Panc1 (cell line): ENCODE data around the gene EBF4. TPM values are rescaled to one million over a fixed set of nuclear protein-coding genes. Genes with fewer than 3 reads are reported as not detected.
"Not testable (repeated sequence)": the region's sequence is repeated elsewhere in the genome, so short reads cannot be mapped to it uniquely, and the experiment has no call there.

Source experiments
- ATAC-seq: fragments of 200-7000 bp; cut with Tn5 transposase; 2 replicates; pipeline ENCODE4 v1.9.1; 2020; ENCODE audit warnings: mild to moderate bottlenecking, moderate library complexity
- BruUV-seq: library from RNA; stranded (reverse); fragments of 400-500 nt; replicated peaks from 2 replicates; lab custom pipeline; 2021; lab: Mats Ljungman, UMichigan
- CTCF ChIA-PET: fragments of 300-600 bp; sonication (Branson Sonifier 250); formaldehyde crosslinking; loops from one replicate; lab custom pipeline; 2022; ENCODE audit warnings: antibody characterized with exemption; lab: Charles Lee
- POLR2A ChIA-PET: fragments of 300-600 bp; sonication (Branson Sonifier 250); formaldehyde crosslinking; loops from one replicate; lab custom pipeline; 2022; ENCODE audit warnings: antibody characterized with exemption; lab: Charles Lee
- DNase-seq: peaks from one replicate; pipeline ENCODE4 v3.0.0-alpha.2; 2010; ENCODE audit warnings: low read depth, low spot score
- H3K27ac ChIP-seq: 2 replicates; pipeline ENCODE4 v1.5.1; 2011; ENCODE audit warnings: mild to moderate bottlenecking, low read length, inconsistent platforms
- H3K27me3 ChIP-seq: fragments of 200-500 bp; sonication (Bioruptor generic); 2 replicates; pipeline ENCODE4 v1.6.0; 2014; ENCODE audit warnings: low read length, inconsistent platforms; ENCODE audit not compliant: control insufficient read depth, insufficient read depth
- H3K36me3 ChIP-seq: fragments of 200-500 bp; sonication (Bioruptor generic); 2 replicates; pipeline ENCODE4 v1.5.1; 2014; ENCODE audit warnings: inconsistent platforms, mild to moderate bottlenecking, low read length, moderate library complexity; ENCODE audit not compliant: control insufficient read depth, insufficient read depth
- H3K4me1 ChIP-seq: 2 replicates; pipeline ENCODE4 v1.5.1; 2011; ENCODE audit warnings: inconsistent platforms, mild to moderate bottlenecking, low read length, moderate library complexity; ENCODE audit not compliant: control insufficient read depth, insufficient read depth
- H3K4me3 ChIP-seq, 2 experiments: 2 replicates each; pipeline ENCODE4 v1.5.1; 2011 to 2012; ENCODE audit warnings: low read depth in 2 of 2, low read length in 2 of 2, mild to moderate bottlenecking in 2 of 2, inconsistent platforms in 1 of 2, moderate library complexity in 1 of 2
- H3K9me3 ChIP-seq: fragments of 200-500 bp; sonication (Bioruptor generic); 2 replicates; pipeline ENCODE4 v1.5.1; 2014; ENCODE audit warnings: low read depth, mild to moderate bottlenecking, inconsistent platforms, low read length, moderate library complexity; ENCODE audit not compliant: control insufficient read depth, insufficient read depth
- POLR2AphosphoS5 ChIP-seq: IDR thresholded peaks from 2 replicates; pipeline ENCODE4 v1.6.1; 2012; ENCODE audit warnings: mild to moderate bottlenecking, low read depth, low read length, moderate library complexity
- SIN3A ChIP-seq: IDR thresholded peaks from 2 replicates; pipeline ENCODE4 v1.6.1; 2012; ENCODE audit warnings: low read depth, mild to moderate bottlenecking, low read length, moderate library complexity, borderline replicate concordance; ENCODE audit not compliant: insufficient read depth
- TCF7L2 ChIP-seq: IDR thresholded peaks from 2 replicates; pipeline ENCODE4 v1.6.1; 2011; ENCODE audit warnings: mild to moderate bottlenecking, low read depth, low read length, inconsistent platforms
- in situ Hi-C: cut with HindIII; loops from 2 replicates; pipeline ENCODE4 v1.10.0; 2016; ENCODE audit warnings: low sequenced_read_pairs, low pct_unique_long_range_greater_than_20kb
- intact Hi-C: fragments of 100-400 bp; cut with micrococcal nuclease; formaldehyde crosslinking; loops from one replicate; pipeline ENCODE4 v1.10.0; 2022; ENCODE audit not compliant: unreplicated experiment
- total RNA-seq: library from RNA; stranded (reverse); gene quantifications from one replicate; pipeline ENCODE4 v1.2.1, GENCODE V29; 2021; ENCODE audit not compliant: unreplicated experiment
- TF ChIP-seq, protein P1 (sequence below), 2 experiments: IDR thresholded peaks; 2 replicates each; pipeline ENCODE4 v1.6.1; 2011 to 2012; ENCODE audit warnings: low read depth in 2 of 2, control low read depth in 1 of 2, low read length in 1 of 2, mild to moderate bottlenecking in 1 of 2, moderate library complexity in 1 of 2; ENCODE audit not compliant: insufficient read depth in 1 of 2
- TF ChIP-seq, protein P2 (sequence below): fragments of 450-650 bp; IDR thresholded peaks from 2 replicates; pipeline ENCODE4 v1.5.1; 2017; ENCODE audit warnings: mild to moderate bottlenecking

Gene EBF4
- total RNA-seq, 1 experiment from 2014 or later = 6.8 TPM

DNA sequence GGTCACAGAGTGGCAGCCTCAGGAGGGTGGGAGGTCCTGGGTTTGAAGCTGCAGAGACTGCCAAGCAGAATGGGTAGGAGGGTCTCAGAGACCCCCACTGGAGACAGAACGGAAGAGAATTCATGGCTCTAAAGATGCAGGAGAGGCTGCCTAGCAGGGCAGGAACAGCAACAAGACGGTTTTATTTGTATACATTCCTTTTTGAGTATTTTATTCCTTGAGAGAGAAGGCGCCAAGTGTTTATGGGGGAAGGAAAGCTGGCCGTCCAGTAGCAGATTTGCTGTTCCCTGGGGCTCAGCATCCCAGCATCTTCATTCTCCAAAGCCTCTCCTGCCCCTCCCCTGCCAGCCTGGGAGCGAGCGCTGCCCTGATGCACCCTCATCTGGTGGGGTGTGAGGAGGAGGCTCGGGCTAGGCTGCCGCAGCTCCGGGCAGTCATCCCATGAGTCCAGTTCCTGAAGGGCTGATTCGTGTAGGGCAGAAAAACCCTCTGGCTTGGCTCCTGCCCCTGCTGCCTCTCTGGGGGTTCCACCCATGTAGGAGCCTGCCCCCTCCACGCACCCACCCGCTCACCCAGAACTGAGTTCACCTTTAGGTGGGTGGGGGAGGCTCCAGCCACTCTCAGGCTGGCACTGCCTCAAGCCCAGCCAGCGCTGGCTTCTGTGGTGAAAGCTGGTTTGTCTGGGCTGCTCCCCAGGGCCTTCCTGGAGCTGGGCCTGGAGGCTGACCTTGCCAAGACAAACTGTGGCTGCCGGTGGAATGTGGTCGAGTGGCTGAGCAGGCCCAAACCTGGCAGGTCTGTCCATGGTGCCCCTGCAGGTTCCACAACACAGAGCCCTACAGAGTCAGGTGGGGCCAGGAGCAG lies 75.4 kb downstream of the EBF4 start:
- POLR2A ChIA-PET = interaction anchor here (0.6 to 0.7 kb wide), 2 partner anchors 160 to 568 kb away, joined by 3 to 8 read pairs; no protein-coding TSS in a partner anchor
- Histone ChIP-seq H3K9me3 (no peaks in the 10 kb centered on the region), H3K4me1 (peaks cover 11% of the 10 kb centered on the region), H3K4me3 (no peak overlapping the region), H3K27me3 (no peaks in the 10 kb centered on the region; the same call in 1 of the 2 replicates), H3K27ac (peak overlapping the region; percentile 9; the same call in 1 of the 2 replicates), H3K36me3 (no peaks in the 10 kb centered on the region)
- peak; percentile 83 for ATAC-seq
- no peak for DNase-seq
- no peak for TF ChIP-seq SIN3A
- no peak for TF ChIP-seq POLR2AphosphoS5
- TF ChIP-seq, protein P1, sequence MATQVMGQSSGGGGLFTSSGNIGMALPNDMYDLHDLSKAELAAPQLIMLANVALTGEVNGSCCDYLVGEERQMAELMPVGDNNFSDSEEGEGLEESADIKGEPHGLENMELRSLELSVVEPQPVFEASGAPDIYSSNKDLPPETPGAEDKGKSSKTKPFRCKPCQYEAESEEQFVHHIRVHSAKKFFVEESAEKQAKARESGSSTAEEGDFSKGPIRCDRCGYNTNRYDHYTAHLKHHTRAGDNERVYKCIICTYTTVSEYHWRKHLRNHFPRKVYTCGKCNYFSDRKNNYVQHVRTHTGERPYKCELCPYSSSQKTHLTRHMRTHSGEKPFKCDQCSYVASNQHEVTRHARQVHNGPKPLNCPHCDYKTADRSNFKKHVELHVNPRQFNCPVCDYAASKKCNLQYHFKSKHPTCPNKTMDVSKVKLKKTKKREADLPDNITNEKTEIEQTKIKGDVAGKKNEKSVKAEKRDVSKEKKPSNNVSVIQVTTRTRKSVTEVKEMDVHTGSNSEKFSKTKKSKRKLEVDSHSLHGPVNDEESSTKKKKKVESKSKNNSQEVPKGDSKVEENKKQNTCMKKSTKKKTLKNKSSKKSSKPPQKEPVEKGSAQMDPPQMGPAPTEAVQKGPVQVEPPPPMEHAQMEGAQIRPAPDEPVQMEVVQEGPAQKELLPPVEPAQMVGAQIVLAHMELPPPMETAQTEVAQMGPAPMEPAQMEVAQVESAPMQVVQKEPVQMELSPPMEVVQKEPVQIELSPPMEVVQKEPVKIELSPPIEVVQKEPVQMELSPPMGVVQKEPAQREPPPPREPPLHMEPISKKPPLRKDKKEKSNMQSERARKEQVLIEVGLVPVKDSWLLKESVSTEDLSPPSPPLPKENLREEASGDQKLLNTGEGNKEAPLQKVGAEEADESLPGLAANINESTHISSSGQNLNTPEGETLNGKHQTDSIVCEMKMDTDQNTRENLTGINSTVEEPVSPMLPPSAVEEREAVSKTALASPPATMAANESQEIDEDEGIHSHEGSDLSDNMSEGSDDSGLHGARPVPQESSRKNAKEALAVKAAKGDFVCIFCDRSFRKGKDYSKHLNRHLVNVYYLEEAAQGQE (IDR thresholded peaks at IDR 0.05; ENCODE audit: insufficient read depth in 1 of 2, low read depth in 2 of 2, low read length in 1 of 2) = 0 out of 4 replicates have a peak, but pooled peaks of 1 of the 2 experiments have one; percentile 51
- intact Hi-C loops = no loop called here
- no TSS peak for BruUV-seq
- CTCF ChIA-PET = interaction anchor here (0.6 kb wide), 1 partner anchor 10 kb away, joined by 3 read pairs; no protein-coding TSS in a partner anchor
- in situ Hi-C loops = no loop called here

DNA sequence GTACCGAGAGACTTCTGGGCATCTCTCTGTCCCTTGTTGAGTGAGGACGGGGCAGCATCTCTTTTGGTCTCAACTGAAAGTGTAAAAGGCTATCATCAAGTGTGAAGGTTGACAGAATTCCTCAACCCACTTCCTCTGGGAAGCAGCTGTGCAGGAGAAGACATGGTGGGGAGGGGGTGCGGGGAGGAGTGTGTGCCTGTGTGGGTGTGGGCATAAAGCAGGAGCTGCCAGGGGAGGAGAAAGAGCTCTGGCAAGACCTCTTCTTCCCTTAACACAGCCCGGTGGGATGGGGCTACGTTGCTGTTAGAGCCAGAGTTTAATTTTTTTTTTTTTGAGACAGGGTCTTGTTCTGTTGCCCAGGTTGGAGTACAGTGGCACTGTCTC lies 76.0 kb downstream of the EBF4 start:
- no TSS peak for BruUV-seq
- H3K36me3 ChIP-seq = no peaks in the 10 kb centered on the region
- POLR2A ChIA-PET = no interaction called here
- TF ChIP-seq TCF7L2 (no peak), SIN3A (no peak), POLR2AphosphoS5 (no peak)
- TF ChIP-seq, protein P1 (IDR thresholded peaks at IDR 0.05; ENCODE audit: insufficient read depth in 1 of 2, low read depth in 2 of 2, low read length in 1 of 2) = no peak
- TF ChIP-seq, protein P2, sequence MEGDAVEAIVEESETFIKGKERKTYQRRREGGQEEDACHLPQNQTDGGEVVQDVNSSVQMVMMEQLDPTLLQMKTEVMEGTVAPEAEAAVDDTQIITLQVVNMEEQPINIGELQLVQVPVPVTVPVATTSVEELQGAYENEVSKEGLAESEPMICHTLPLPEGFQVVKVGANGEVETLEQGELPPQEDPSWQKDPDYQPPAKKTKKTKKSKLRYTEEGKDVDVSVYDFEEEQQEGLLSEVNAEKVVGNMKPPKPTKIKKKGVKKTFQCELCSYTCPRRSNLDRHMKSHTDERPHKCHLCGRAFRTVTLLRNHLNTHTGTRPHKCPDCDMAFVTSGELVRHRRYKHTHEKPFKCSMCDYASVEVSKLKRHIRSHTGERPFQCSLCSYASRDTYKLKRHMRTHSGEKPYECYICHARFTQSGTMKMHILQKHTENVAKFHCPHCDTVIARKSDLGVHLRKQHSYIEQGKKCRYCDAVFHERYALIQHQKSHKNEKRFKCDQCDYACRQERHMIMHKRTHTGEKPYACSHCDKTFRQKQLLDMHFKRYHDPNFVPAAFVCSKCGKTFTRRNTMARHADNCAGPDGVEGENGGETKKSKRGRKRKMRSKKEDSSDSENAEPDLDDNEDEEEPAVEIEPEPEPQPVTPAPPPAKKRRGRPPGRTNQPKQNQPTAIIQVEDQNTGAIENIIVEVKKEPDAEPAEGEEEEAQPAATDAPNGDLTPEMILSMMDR = no peak
- peaks cover 11% of the 10 kb centered on the region for H3K4me1 ChIP-seq
- intact Hi-C loops (no loop called here), in situ Hi-C loops (no loop called here)
- CTCF ChIA-PET = interaction anchor here (0.6 kb wide), 1 partner anchor 11 kb away, joined by 3 read pairs; no protein-coding TSS in a partner anchor
- no peaks in the 10 kb centered on the region; the same call in 1 of the 2 replicates for H3K27me3 ChIP-seq
- no peaks in the 10 kb centered on the region for H3K9me3 ChIP-seq
- no peak for DNase-seq
- no peak; the same call in 1 of the 2 replicates for ATAC-seq
- H3K27ac ChIP-seq = no peak overlapping the region
- no peak overlapping the region for H3K4me3 ChIP-seq

GRCh38 chr20:2770091-2770490 lies 77.5 kb downstream of the EBF4 start:
- H3K9me3 ChIP-seq, intact Hi-C loops, POLR2A ChIA-PET, BruUV-seq, H3K36me3 ChIP-seq, H3K27me3 ChIP-seq, H3K4me3 ChIP-seq, in situ Hi-C loops, ATAC-seq, DNase-seq, H3K27ac ChIP-seq, CTCF ChIA-PET: not testable (repeated sequence)
- peaks cover 11% of the 10 kb centered on the region for H3K4me1 ChIP-seq
